Retinal pigment epithelial cell (primary cell): ENCODE results near the gene MYOZ3.
A peak's percentile ranks its signal among the peaks of the same experiment; 100 is the strongest.

ENCODE experiments used
- DNase-seq: peaks from one replicate; pipeline ENCODE4 v3.0.0-alpha.2; 2010; ENCODE audit warnings: low read depth
- H3K4me3 ChIP-seq: 2 replicates; pipeline ENCODE4 v1.5.1; 2011; ENCODE audit warnings: mild to moderate bottlenecking, low read length, control low read depth, moderate library complexity
- TF ChIP-seq, protein P1 (sequence below): conservative IDR thresholded peaks from 2 replicates; pipeline ENCODE4 v1.5.1; 2011; ENCODE audit warnings: low read depth, low read length, control low read depth, inconsistent platforms

Gene MYOZ3

GRCh38 chr5:150653762-150654556 is 7.1 kb upstream of the MYOZ3 start:
- no peak overlapping the region for H3K4me3 ChIP-seq
- DNase-seq = no peak
- TF ChIP-seq, protein P1, sequence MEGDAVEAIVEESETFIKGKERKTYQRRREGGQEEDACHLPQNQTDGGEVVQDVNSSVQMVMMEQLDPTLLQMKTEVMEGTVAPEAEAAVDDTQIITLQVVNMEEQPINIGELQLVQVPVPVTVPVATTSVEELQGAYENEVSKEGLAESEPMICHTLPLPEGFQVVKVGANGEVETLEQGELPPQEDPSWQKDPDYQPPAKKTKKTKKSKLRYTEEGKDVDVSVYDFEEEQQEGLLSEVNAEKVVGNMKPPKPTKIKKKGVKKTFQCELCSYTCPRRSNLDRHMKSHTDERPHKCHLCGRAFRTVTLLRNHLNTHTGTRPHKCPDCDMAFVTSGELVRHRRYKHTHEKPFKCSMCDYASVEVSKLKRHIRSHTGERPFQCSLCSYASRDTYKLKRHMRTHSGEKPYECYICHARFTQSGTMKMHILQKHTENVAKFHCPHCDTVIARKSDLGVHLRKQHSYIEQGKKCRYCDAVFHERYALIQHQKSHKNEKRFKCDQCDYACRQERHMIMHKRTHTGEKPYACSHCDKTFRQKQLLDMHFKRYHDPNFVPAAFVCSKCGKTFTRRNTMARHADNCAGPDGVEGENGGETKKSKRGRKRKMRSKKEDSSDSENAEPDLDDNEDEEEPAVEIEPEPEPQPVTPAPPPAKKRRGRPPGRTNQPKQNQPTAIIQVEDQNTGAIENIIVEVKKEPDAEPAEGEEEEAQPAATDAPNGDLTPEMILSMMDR = no peak

- TF ChIP-seq, protein P1 = no peak
- no peak overlapping the region for H3K4me3 ChIP-seq
- no peak for DNase-seq
Observed at GRCh38 chr5:150655221-150655620, 5.8 kb upstream of the MYOZ3 start.

- peak overlapping the region; percentile 49 for H3K4me3 ChIP-seq
- TF ChIP-seq, protein P1 = peak; percentile 59
- no peak for DNase-seq
Observed at GRCh38 chr5:150656191-150657132, 4.6 kb upstream of the MYOZ3 start.

GRCh38 chr5:150658121-150658520 is 2.9 kb upstream of the MYOZ3 start:
- TF ChIP-seq, protein P1 = no peak
- no peak overlapping the region for H3K4me3 ChIP-seq
- no peak for DNase-seq

DNA sequence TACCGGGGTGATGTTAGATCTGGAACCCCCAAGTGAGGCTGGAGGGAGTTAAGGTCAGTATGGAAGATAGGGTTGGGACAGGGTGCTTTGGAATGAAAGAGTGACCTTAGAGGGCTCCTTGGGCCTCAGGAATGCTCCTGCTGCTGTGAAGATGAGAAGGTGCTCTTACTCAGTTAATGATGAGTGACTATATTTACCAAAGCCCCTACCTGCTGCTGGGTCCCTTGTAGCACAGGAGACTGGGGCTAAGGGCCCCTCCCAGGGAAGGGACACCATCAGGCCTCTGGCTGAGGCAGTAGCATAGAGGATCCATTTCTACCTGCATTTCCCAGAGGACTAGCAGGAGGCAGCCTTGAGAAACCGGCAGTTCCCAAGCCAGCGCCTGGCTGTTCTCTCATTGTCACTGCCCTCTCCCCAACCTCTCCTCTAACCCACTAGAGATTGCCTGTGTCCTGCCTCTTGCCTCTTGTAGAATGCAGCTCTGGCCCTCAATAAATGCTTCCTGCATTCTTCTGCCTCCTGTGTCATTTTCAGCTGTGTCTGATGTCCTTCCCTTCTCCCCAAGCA is 2.3 kb upstream of the MYOZ3 start:
- TF ChIP-seq, protein P1 = no peak
- DNase-seq = no peak

DNA sequence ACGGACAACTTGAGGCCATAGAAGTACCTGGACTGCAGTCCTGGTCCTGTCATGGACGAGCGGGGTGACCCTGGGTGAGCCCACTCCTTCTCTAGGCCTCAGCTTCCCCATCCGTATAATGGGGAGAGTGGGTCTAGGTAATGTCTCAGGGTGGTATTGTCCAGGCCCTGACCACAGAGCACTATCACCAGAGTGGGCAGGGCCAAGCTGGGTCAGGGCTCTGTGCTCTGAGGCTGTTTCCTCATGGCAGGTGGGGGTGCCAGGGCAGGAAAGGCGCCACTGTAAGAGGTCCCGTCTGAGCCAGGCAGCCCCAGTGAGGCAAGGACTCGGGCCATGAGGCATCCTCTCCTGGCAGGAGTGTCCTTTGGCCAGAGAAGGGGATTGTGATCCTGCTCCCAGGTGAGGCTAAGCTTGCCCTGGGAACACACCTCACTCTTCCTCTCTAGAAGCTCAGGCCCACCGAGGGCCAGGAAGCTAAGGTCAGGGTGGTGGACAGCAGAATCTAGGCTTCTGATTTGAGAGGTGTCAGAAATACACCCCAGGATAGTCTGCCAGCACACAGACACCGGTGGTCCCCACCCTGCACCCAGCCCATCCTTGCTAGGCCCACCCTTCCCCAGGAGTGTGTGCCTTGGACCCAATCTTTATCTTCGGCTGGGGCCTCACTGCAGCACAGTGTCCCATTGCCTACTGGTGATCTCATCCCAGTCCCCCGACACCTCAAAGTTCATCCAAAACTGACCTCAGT is 1.5 kb upstream of the MYOZ3 start:
- H3K4me3 ChIP-seq = no peak overlapping the region
- TF ChIP-seq, protein P1 = no peak
- no peak for DNase-seq

More for the DNA sequence above, 2.3 kb upstream of the MYOZ3 start:
- no peak overlapping the region for H3K4me3 ChIP-seq
